MM.1S (cell line): ENCODE data around the gene SGK1.
"Not testable (repeated sequence)": the region's sequence is repeated elsewhere in the genome, so short reads cannot be mapped to it uniquely, and the experiment has no call there.

Experiments used
- DNase-seq: peaks from one replicate; pipeline ENCODE4 v3.0.0-alpha.2; 2015
- H2AFZ ChIP-seq: fragments of 300-600 bp; sonication (generic); 2 replicates; pipeline ENCODE4 v1.6.0; 2016; ENCODE audit warnings: antibody characterized with exemption, low read length
- H3F3A ChIP-seq: fragments of 300-600 bp; sonication (generic); 2 replicates; pipeline ENCODE4 v1.6.1; 2016; ENCODE audit warnings: mild to moderate bottlenecking, antibody characterized with exemption, low read length, moderate library complexity, mixed read lengths; ENCODE audit not compliant: insufficient read depth
- H3K27ac ChIP-seq: fragments of 300-600 bp; sonication (generic); 2 replicates; pipeline ENCODE4 v1.5.1; 2016; ENCODE audit warnings: mild to moderate bottlenecking, low read length
- H3K27me3 ChIP-seq: fragments of 300-600 bp; sonication (generic); replicated peaks from 2 replicates; pipeline ENCODE4 v1.6.0; 2016; ENCODE audit warnings: low read length; ENCODE audit not compliant: insufficient read depth
- H3K36me3 ChIP-seq: fragments of 300-600 bp; sonication (generic); replicated peaks from 2 replicates; pipeline ENCODE4 v1.6.1; 2016; ENCODE audit warnings: mild to moderate bottlenecking, low read length, mixed read lengths; ENCODE audit not compliant: insufficient read depth
- H3K4me1 ChIP-seq: fragments of 300-600 bp; sonication (generic); 2 replicates; pipeline ENCODE4 v1.6.1; 2016; ENCODE audit warnings: low read length, mixed read lengths
- H3K4me2 ChIP-seq: fragments of 300-600 bp; sonication (generic); 2 replicates; pipeline ENCODE4 v1.6.0; 2016; ENCODE audit warnings: low read depth, low read length
- H3K4me3 ChIP-seq: fragments of 300-600 bp; sonication (generic); 2 replicates; pipeline ENCODE4 v1.5.1; 2016; ENCODE audit warnings: low read length, mixed read lengths
- H3K79me2 ChIP-seq: fragments of 300-600 bp; sonication (generic); 2 replicates; pipeline ENCODE4 v1.6.1; 2016; ENCODE audit warnings: mixed run types, low read length, mixed read lengths
- H3K9ac ChIP-seq: fragments of 300-600 bp; sonication (generic); 2 replicates; pipeline ENCODE4 v1.6.1; 2016; ENCODE audit warnings: low read length, mixed read lengths
- H3K9me2 ChIP-seq: fragments of 300-600 bp; sonication (generic); replicated peaks from 2 replicates; pipeline ENCODE4 v1.6.1; 2016; ENCODE audit warnings: mild to moderate bottlenecking, low read length, mixed read lengths; ENCODE audit not compliant: insufficient read depth
- H3K9me3 ChIP-seq: fragments of 300-600 bp; sonication (generic); replicated peaks from 2 replicates; pipeline ENCODE4 v1.6.1; 2016; ENCODE audit warnings: mild to moderate bottlenecking, low read length, mixed read lengths; ENCODE audit not compliant: insufficient read depth
- H4K20me1 ChIP-seq: fragments of 300-600 bp; sonication (generic); 2 replicates; pipeline ENCODE4 v1.6.1; 2016; ENCODE audit warnings: mild to moderate bottlenecking, low read length, moderate library complexity, mixed read lengths; ENCODE audit not compliant: insufficient read depth
- EZH2 ChIP-seq: fragments of 300-600 bp; sonication (generic); optimal IDR thresholded peaks from 2 replicates; pipeline ENCODE3; 2017; ENCODE audit warnings: low read depth, mild to moderate bottlenecking, antibody characterized with exemption, low read length, mixed read lengths
- EZH2phosphoT487 ChIP-seq: fragments of 300-600 bp; sonication (generic); IDR thresholded peaks from 2 replicates; pipeline ENCODE4 v1.6.1; 2018; ENCODE audit warnings: antibody characterized with exemption, low read length
- TF ChIP-seq, protein P1 (sequence below): fragments of 300-600 bp; sonication (generic); IDR thresholded peaks from 2 replicates; pipeline ENCODE4 v1.5.1; 2016; ENCODE audit warnings: antibody characterized with exemption, low read length, mixed read lengths

The SGK1 gene

GRCh38 chr6:134307075-134307474 lies 10.8 kb downstream of the SGK1 start:
- Histone ChIP-seq H3K9ac (no peak overlapping the region), H3F3A (no peaks in the 10 kb centered on the region), H3K9me3 (no peaks in the 10 kb centered on the region), H3K4me1 (no peaks in the 10 kb centered on the region), H3K79me2 (no peaks in the 10 kb centered on the region), H3K4me2 (no peak overlapping the region), H4K20me1 (no peaks in the 10 kb centered on the region), H3K27me3 (no peaks in the 10 kb centered on the region), H3K9me2 (no peaks in the 10 kb centered on the region), H3K4me3 (no peak overlapping the region), H3K27ac (no peak overlapping the region), H3K36me3 (no peaks in the 10 kb centered on the region), H2AFZ (no peak overlapping the region)
- DNase-seq = no peak
- no peak for TF ChIP-seq EZH2
- TF ChIP-seq, protein P1, sequence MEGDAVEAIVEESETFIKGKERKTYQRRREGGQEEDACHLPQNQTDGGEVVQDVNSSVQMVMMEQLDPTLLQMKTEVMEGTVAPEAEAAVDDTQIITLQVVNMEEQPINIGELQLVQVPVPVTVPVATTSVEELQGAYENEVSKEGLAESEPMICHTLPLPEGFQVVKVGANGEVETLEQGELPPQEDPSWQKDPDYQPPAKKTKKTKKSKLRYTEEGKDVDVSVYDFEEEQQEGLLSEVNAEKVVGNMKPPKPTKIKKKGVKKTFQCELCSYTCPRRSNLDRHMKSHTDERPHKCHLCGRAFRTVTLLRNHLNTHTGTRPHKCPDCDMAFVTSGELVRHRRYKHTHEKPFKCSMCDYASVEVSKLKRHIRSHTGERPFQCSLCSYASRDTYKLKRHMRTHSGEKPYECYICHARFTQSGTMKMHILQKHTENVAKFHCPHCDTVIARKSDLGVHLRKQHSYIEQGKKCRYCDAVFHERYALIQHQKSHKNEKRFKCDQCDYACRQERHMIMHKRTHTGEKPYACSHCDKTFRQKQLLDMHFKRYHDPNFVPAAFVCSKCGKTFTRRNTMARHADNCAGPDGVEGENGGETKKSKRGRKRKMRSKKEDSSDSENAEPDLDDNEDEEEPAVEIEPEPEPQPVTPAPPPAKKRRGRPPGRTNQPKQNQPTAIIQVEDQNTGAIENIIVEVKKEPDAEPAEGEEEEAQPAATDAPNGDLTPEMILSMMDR = no peak
- no peak for TF ChIP-seq EZH2phosphoT487

DNA sequence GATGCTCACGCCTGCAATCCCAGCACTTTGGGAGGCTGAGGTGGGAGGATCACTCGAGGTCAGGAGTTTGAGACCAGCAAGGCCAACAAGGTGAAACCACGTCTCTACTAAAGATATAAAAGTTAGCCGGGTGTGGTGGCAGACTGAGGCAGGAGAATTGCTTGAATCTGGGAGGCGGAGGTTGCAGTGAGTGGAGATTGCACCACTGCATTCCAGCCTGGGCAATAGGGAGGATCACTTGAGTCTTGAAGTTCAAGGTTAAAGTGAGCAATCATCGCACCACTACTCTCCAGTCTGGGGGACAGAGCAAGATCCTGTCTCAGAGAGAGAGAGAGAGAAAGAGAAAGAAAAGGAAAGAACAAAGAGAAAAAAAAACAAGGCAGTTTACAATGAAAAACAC lies 13.5 kb downstream of the SGK1 start:
- H3K27me3 ChIP-seq, H3K36me3 ChIP-seq, H3K4me2 ChIP-seq, H3K79me2 ChIP-seq, H2AFZ ChIP-seq, DNase-seq, H3F3A ChIP-seq, H3K9me2 ChIP-seq, H3K9me3 ChIP-seq, H3K4me1 ChIP-seq, H3K9ac ChIP-seq, H4K20me1 ChIP-seq, H3K4me3 ChIP-seq, H3K27ac ChIP-seq: not testable (repeated sequence)

- no peak overlapping the region for H2AFZ ChIP-seq
- DNase-seq = no peak
- TF ChIP-seq EZH2phosphoT487 (no peak), EZH2 (no peak)
- TF ChIP-seq, protein P1 = no peak
- H3K36me3 ChIP-seq = no peaks in the 10 kb centered on the region
- H3K9me3 ChIP-seq = no peaks in the 10 kb centered on the region
- no peaks in the 10 kb centered on the region for H3F3A ChIP-seq
- no peak overlapping the region for H3K4me2 ChIP-seq
- H3K27me3 ChIP-seq = no peaks in the 10 kb centered on the region
- H3K9me2 ChIP-seq = no peaks in the 10 kb centered on the region
- no peak overlapping the region for H3K4me3 ChIP-seq
- no peak overlapping the region for H3K9ac ChIP-seq
- no peaks in the 10 kb centered on the region for H3K79me2 ChIP-seq
- H3K27ac ChIP-seq = no peak overlapping the region
- no peaks in the 10 kb centered on the region for H3K4me1 ChIP-seq
- no peaks in the 10 kb centered on the region for H4K20me1 ChIP-seq
Observed at GRCh38 chr6:134303891-134304290, 14.0 kb downstream of the SGK1 start.

- H3K9me3 ChIP-seq = no peaks in the 10 kb centered on the region
- no peak overlapping the region for H2AFZ ChIP-seq
- no peak overlapping the region for H3K4me3 ChIP-seq
- H3F3A ChIP-seq = peaks cover 9% of the 10 kb centered on the region; the same call in 1 of the 2 replicates
- H3K4me2 ChIP-seq = no peak overlapping the region
- H3K9ac ChIP-seq = no peak overlapping the region
- H3K27me3 ChIP-seq = no peaks in the 10 kb centered on the region
- H4K20me1 ChIP-seq = no peaks in the 10 kb centered on the region
- peaks cover 17% of the 10 kb centered on the region for H3K4me1 ChIP-seq
- TF ChIP-seq EZH2 (no peak), EZH2phosphoT487 (no peak)
- TF ChIP-seq, protein P1 = no peak
- H3K36me3 ChIP-seq = no peaks in the 10 kb centered on the region
- no peak overlapping the region for H3K27ac ChIP-seq
- no peak for DNase-seq
- H3K9me2 ChIP-seq = no peaks in the 10 kb centered on the region
- H3K79me2 ChIP-seq = no peaks in the 10 kb centered on the region
Observed at GRCh38 chr6:134299236-134299635, 18.7 kb downstream of the SGK1 start.
